ENCODE data around the gene GPRASP1. TPM values are rescaled to one million over a fixed set of nuclear protein-coding genes. Genes with fewer than 3 reads are reported as not detected.
A peak's percentile ranks its signal among the peaks of the same experiment; 100 is the strongest.

The GPRASP1 gene
- polyA plus RNA-seq, 2 of the 4 experiments (the other 2 are of a cell fraction), result 0.50 to 0.87 TPM

DNA sequence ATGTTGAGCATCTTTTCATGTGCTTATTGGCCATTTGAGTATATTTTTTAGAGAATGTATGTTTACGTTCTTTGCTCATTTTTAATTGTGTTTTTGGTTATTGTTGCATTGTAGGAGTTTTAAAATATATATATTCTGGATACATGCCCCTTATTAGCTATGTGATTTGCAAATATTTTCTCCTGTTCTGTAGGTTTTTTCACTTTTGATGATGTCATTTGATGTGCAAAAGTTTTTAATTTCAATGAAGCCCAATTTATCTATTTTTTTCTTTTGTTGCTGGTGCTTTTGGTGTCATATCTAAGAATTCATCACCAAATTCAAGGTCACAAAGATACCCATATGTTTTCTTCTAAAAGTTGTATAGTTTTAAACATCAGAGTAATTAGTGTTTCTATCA is 45.2 kb upstream of the GPRASP1 start:
- Histone ChIP-seq H3K4me3 (no peak overlapping the region), H3K4me2 (no peak overlapping the region), H3K27ac (no peak overlapping the region), H3K4me1 (no peaks in the 10 kb centered on the region), H3K9me3 (no peaks in the 10 kb centered on the region)
- 85% methylated on average over 1 of the region's 1 CpG for WGBS (ENCODE audit: missing lambda C conversion rate)
- DNase-seq (ENCODE audit: low read depth in 1 of 2, low spot score in 1 of 2), result no peak
- FAIRE-seq, result peak; percentile 39
- no peak for ATAC-seq
- ChIA-PET CTCF (no interaction called here), POLR2A (no interaction called here)
- no peak for TF ChIP-seq MAX (IDR thresholded peaks at IDR 0.05)
- no peak for TF ChIP-seq CTCF (IDR thresholded peaks at IDR 0.05)
- no peak for TF ChIP-seq NPAS2 (CRISPR knock-in tag; IDR thresholded peaks at IDR 0.05; ENCODE audit: borderline replicate concordance)
- no peak for TF ChIP-seq HOXA7 (CRISPR knock-in tag; IDR thresholded peaks at IDR 0.05)
- no peak for TF ChIP-seq RCOR1 (IDR thresholded peaks at IDR 0.05; ENCODE audit: low read depth, low read length)
- TF ChIP-seq HOXB13 (CRISPR knock-in tag; IDR thresholded peaks at IDR 0.05; ENCODE audit: low read depth), result no peak
- no peak for TF ChIP-seq RFX5 (IDR thresholded peaks at IDR 0.05)

DNA sequence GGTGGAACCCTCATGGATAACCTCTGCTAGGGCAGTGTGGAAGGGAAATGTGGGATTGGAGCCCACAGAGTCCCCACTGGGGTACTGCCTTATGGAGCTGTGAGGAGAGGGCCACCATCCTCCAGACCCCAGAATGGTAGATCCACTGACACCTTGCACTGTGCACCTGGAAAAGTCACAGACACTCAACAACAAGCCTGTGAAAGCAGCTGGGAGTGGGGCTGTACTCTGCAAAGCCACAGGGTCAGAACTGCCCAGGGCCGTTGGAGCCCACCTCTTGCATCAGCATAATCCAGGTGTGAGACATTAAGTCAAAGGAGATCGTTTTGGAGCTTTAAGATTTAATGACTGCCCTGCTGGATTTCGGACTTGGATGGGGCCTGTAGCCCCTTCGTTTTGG is 40.4 kb upstream of the GPRASP1 start:
- Histone ChIP-seq H3K9me3 (no peaks in the 10 kb centered on the region), H3K27ac (no peak overlapping the region), H3K4me3 (no peak overlapping the region), H3K4me2 (no peak overlapping the region), H3K4me1 (no peaks in the 10 kb centered on the region)
- 80% methylated on average over 4 of the region's 4 CpGs for WGBS (ENCODE audit: missing lambda C conversion rate)
- CTCF ChIA-PET, result no interaction called here
- POLR2A ChIA-PET, result no interaction called here
- DNase-seq (ENCODE audit: low read depth in 1 of 2, low spot score in 1 of 2) (no peak), FAIRE-seq (no peak), ATAC-seq (no peak)
- TF ChIP-seq NR3C1 (IDR thresholded peaks at IDR 0.05) (no peak), FOXS1 (CRISPR knock-in tag; IDR thresholded peaks at IDR 0.05) (no peak), FOSL2 (IDR thresholded peaks at IDR 0.05) (no peak), FOSL2 (CRISPR knock-in tag; IDR thresholded peaks at IDR 0.05) (no peak), RAD21 (conservative IDR thresholded peaks at IDR 0.05 in 1 of 2, IDR thresholded peaks at IDR 0.05 in 1 of 2) (no peak), HEYL (CRISPR knock-in tag; IDR thresholded peaks at IDR 0.05) (no peak), TFCP2L1 (CRISPR knock-in tag; IDR thresholded peaks at IDR 0.05) (no peak), ZC3H11A (IDR thresholded peaks at IDR 0.05) (no peak), MAZ (IDR thresholded peaks at IDR 0.05; ENCODE audit: borderline replicate concordance, low read depth, low read length) (no peak), BHLHE40 (IDR thresholded peaks at IDR 0.05; ENCODE audit: low read depth, low read length) (no peak), NPAS2 (CRISPR knock-in tag; IDR thresholded peaks at IDR 0.05; ENCODE audit: borderline replicate concordance) (no peak), KDM5A (IDR thresholded peaks at IDR 0.05) (no peak), PHF8 (IDR thresholded peaks at IDR 0.05; ENCODE audit: borderline replicate concordance, low read depth) (no peak), KDM1A (IDR thresholded peaks at IDR 0.05; ENCODE audit: low read depth) (no peak), NFE2L2 (conservative IDR thresholded peaks at IDR 0.05; ENCODE audit: low read length) (no peak), ESRRA (IDR thresholded peaks at IDR 0.05; ENCODE audit: borderline replicate concordance, low read length) (no peak), USF2 (IDR thresholded peaks at IDR 0.05) (no peak)
- TF ChIP-seq, protein P1, sequence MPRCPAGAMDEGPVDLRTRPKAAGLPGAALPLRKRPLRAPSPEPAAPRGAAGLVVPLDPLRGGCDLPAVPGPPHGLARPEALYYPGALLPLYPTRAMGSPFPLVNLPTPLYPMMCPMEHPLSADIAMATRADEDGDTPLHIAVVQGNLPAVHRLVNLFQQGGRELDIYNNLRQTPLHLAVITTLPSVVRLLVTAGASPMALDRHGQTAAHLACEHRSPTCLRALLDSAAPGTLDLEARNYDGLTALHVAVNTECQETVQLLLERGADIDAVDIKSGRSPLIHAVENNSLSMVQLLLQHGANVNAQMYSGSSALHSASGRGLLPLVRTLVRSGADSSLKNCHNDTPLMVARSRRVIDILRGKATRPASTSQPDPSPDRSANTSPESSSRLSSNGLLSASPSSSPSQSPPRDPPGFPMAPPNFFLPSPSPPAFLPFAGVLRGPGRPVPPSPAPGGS (IDR thresholded peaks at IDR 0.05), result no peak
